HG02571 (cell line): Measurements from ENCODE around the gene ROCK1.
"Not testable (repeated sequence)": the region's sequence is repeated elsewhere in the genome, so short reads cannot be mapped to it uniquely, and the experiment has no call there.

ENCODE experiments used
- ATAC-seq: cut with Tn5 transposase; IDR thresholded peaks from one replicate; pipeline ENCODE4 v1.9.1; 2021; ENCODE audit warnings: mild to moderate bottlenecking, moderate library complexity; ENCODE audit not compliant: unreplicated experiment

ROCK1 gene

GRCh38 chr18:21056545-21056944 lies 55.1 kb downstream of the ROCK1 start:
- no peak for ATAC-seq

DNA sequence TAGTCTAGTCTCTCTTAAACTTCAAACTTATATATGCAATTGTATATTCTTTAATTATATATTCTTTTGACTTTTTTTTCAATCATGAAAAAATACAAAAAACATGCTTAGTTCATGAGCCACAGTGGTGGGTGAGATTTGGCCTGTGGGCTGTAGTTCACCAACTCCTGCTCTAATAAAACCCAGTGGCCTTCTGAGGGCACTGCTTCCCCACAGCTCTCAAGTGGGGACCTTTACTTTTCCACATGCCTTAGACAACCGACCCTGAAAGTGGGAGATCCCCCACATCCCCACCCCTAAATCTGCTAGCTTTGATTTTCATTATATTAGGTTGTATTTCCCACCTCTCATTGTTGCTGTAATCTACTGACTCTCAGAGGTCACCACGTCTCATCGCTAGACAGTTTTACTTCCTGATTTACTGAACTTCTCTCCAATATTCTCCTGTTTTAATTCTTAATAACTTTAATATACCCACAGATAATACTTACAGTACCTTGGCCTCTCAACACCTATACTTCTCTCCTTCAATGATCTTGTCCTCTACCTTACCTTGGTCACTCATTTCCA lies 57.3 kb downstream of the ROCK1 start:
- ATAC-seq, result no peak

GRCh38 chr18:21053127-21053526 lies 58.5 kb downstream of the ROCK1 start:
- no peak for ATAC-seq

GRCh38 chr18:21052385-21052784 lies 59.2 kb downstream of the ROCK1 start:
- no peak for ATAC-seq

GRCh38 chr18:21051620-21052019 lies 60.0 kb downstream of the ROCK1 start:
- ATAC-seq, result no peak

DNA sequence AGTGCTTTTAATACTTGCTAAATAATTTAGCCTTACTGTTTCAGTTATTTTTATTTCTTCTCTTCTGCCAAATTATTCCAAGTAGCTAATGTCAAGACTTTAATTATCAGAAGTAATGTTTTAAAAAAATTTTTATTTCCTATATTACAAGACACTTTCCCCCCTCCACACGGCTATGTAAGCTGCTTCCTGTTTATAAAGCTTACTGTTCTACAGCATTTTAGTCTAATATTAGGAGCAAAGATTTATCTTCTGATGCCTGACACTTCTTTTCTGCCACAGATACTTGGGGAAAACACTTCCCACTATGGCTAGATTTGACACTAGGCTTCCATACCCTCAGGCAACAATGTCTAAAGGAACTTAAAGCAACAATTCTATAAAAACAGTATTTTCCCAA lies 62.3 kb downstream of the ROCK1 start:
- no peak for ATAC-seq

- no peak for ATAC-seq
Measured at GRCh38 chr18:21047126-21047525, 64.5 kb downstream of the ROCK1 start.

DNA sequence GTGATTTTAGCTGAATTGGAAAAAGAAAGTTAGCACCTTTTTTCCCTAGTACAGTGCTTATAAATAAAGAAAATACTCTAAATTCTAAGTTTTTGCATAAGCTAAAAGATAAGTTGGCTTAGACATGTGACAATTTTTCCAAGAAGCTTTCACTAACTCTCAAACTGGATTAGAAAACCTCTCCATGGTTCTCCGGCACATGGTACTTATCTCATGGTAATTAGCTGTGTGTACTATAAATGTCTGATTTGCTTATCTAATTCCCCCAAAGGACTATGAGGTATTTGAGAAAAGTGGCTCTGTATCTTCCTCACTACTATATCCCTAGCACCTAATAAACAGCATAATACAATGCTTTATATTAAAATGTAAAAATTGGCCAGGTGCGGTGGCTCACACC lies 71.1 kb downstream of the ROCK1 start:
- ATAC-seq, result no peak

GRCh38 chr18:21038201-21038600 lies 73.4 kb downstream of the ROCK1 start:
- ATAC-seq, result no peak

DNA sequence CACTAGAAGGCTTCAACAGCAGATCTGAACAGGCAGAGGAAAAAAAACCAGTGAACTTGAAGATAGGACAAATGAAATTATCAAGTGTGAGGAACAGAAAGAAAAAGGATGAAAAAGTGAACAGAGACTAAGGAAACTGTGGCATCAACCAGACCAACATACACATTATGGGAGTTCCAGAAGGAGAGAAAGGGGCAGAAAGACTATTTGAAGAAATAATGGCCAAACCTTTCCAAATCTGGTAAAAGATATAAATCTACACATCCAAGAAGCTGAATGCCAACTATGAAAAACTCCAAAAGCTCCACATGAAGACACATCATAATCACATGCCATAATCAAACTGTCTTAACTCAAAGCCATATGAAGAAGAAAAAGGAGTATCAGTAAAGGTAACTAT lies 79.8 kb downstream of the ROCK1 start:
- no peak for ATAC-seq

DNA sequence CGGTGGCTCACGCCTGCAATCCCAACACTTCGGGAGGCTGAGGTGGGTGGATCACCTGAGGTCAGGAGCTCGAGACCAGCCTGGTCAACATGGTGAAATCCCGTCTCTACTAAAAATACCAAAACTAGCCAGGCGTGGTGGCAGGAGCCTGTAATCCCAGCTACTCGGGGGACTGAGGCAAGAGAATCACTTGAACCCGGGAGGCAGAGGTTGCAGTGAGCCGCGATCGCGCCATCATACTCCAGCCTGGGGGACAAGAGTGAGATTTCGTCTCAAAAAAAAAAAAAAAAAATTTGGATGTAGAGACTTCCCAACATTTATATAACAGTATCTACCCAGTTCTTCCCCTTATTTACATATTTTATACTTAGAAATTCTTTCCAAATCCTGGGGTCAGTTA lies 93.4 kb downstream of the ROCK1 start:
- not testable (repeated sequence) for ATAC-seq

DNA sequence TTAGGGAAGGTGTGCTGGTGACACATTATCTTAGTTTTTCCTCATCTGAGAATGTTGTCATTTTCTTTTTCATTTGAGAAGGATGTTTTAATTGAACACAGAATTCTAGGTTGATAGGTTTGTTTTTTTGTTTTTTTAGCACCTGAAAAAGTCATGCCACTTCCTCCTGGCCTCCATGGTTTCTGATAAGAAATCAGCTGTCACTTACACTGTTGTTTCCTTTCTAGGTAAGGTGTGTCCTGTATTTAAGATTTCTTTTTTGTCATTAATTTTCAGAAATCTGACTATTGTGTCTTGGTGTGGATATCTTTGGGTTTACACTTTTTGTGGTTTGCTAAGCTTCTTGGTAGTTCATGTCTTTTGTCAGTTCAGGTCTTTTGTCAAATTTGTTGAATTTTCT lies 99.3 kb downstream of the ROCK1 start:
- no peak for ATAC-seq

DNA sequence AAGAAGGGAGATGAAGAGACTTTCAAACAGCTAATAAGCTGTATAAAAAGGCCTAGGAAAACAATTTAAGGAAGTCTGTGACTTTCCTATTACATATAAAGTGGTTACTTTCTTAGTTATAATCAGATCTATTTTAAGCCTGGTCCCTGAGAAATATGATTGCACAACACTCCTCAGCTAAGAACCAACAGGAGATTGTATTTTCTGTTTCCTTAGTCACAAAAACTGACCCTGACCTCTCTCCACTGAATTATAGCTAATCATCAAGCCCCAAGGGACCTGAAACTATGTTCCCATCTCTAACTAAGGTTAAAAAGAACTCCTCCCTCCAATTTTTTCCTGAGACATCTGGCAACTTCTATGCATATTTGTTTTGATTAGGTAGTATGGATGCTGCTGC lies 106.9 kb downstream of the ROCK1 start:
- ATAC-seq, result no peak

DNA sequence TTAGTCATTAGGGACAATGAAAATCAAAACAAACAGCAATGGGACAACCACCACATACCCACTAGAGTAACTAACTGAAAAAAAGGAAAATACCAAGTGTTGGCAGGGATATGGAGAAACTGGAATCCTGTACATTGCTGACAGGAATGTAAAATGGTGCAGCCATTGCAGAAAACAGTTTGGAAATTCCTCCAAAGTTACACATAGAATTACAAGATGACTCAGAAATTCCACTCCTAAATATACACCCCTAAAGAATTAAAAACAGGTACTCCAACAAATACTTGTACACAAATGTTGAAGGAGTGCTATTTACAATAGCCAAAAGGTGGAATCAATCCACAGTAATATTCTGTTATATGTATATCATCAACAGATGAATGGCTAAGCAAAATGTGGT lies 110.9 kb downstream of the ROCK1 start:
- no peak for ATAC-seq

DNA sequence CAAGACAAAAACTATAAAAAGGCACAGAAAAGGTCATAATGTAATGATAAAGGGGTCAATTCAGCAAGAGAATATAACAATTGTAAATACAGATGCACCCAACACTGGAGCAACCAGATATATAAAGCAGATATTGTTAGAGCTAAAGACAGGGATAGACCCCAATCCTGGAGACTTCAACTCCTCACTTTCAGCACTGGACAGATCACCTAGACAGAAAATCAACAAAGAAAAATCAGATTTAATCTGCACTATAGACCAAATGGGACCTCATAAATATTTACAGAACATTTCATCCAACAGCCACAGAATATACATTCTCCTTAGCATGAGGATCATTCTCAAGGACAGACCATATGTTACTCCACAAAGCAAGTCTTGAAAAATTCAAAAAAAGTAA lies 114.2 kb downstream of the ROCK1 start:
- ATAC-seq, result no peak

DNA sequence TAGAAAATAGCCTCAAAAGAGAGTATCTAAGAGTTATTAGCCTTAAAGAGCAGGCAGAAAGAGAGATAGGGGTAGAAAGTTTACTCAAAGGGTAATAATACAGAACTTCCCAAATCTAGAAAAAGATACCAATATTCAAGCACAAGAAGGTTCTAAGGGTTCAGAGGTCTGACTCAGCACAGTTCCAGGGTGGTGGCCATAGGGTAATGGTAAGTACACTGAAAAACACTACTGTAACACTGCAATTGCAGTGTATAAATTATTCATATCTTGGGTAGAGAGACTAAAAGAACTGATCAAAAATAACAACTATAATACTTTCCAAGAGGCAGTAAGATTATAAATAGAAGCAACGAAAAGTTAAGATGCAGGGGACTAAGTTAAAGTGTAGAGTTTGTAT lies 115.2 kb downstream of the ROCK1 start:
- no peak for ATAC-seq

GRCh38 chr18:20988726-20989125 lies 122.9 kb downstream of the ROCK1 start:
- no peak for ATAC-seq

DNA sequence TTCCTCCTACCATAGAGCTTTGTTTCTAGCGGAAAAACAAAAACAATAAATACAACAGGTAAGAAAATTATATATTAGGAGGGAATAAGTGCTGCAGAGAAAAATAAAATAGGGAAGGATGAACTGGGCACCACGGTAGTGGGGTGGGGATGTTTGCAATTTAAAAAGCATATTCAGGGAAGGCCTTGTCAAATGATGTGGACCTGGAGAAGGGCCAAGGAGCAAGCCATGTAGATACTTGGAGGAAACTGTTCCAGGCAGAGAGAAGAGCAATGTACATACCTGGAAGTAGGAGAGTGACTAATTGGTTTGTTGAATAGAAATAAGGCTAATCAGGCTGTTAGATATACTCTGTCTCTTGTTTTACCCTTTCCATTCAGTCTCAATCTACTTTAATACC lies 136.5 kb downstream of the ROCK1 start:
- ATAC-seq, result no peak

DNA sequence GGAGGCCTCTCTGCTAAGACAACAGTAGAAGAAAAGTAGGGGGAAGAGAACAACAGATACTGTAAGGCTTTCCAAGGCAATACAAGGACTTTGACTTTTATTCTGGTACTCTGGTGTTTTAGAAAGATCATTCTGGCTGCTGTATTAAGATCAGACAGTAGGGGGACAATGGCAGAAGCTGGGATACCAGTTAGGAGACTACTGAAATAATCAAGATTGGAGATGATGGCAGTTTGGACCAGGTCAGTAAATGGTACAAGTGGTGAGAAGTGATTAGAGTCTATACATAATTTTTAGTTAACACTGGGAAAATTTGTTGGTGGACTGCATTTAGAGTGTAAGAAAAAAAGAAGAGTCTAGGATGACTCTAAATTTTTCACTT lies 139.7 kb downstream of the ROCK1 start:
- no peak for ATAC-seq

DNA sequence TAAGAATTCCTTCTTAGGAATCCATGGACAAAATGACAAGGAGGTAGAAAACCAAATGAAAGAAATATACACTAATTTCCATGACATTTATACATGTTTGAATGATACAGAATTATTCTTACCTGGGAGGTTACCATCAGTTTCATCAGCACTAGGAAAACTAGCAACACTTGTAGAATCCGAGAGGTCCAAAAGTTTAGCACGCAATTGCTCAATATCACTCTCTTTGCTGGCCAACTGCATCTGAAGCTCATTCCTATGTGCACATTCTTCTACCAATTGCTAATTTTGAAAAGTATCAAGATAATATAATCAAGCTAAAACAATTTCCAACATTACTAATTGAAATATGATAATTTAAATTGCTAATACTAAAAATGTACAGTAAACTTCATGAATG lies 144.8 kb downstream of the ROCK1 start:
- no peak for ATAC-seq

DNA sequence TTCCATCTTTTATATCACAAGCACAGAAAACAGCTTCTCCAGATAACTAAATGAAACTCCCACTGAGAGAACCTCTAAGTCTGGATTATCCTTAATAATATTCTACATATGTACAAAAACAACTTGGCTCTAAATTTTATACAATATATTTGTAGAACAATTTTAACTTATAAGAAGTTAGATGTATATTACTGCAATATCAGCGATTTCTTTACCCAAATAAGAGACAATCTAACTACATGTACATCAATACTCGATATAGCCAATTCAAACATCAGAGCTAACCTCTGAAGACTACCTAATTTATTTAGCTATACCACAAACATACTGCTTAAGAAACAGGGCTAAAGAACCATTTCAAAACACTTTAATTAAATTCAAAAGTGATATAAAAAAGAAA lies 148.6 kb downstream of the ROCK1 start:
- ATAC-seq, result no peak

- no peak for ATAC-seq
Measured at GRCh38 chr18:20960735-20961134, 150.9 kb downstream of the ROCK1 start.

- ATAC-seq, result not testable (repeated sequence)
Measured at GRCh38 chr18:20950827-20951226, 160.8 kb downstream of the ROCK1 start.
